OCI-LY1 (cell line): ENCODE measurements around the gene SPAG9.
"Not testable (repeated sequence)": the region's sequence is repeated elsewhere in the genome, so short reads cannot be mapped to it uniquely, and the experiment has no call there.

Experiments
- H2AFZ ChIP-seq: fragments of 200-600 bp; sonication (generic), shearing (Covaris generic); 2 replicates; pipeline ENCODE4 v1.6.0; 2014; ENCODE audit warnings: antibody characterized with exemption, mild to moderate bottlenecking, low read length
- H3F3A ChIP-seq: fragments of 200-600 bp; sonication (generic), shearing (Covaris generic); 2 replicates; pipeline ENCODE4 v1.6.0; 2014; ENCODE audit warnings: mild to moderate bottlenecking, antibody characterized with exemption, low read length, moderate library complexity; ENCODE audit not compliant: insufficient read depth
- H3K27ac ChIP-seq: fragments of 200-600 bp; sonication (generic); 2 replicates; pipeline ENCODE4 v1.5.1; 2014; ENCODE audit warnings: low read length, mixed run types, mild to moderate bottlenecking, low read depth; ENCODE audit not compliant: poor library complexity, severe bottlenecking
- H3K27me3 ChIP-seq: fragments of 200-600 bp; sonication (generic); 2 replicates; pipeline ENCODE4 v1.6.0; 2014; ENCODE audit warnings: antibody characterized with exemption, mild to moderate bottlenecking, low read length, moderate library complexity; ENCODE audit not compliant: insufficient read depth
- H3K36me3 ChIP-seq: fragments of 200-600 bp; sonication (generic); 2 replicates; pipeline ENCODE4 v1.6.1; 2014; ENCODE audit warnings: mild to moderate bottlenecking, antibody characterized with exemption, low read length, moderate library complexity, mixed read lengths; ENCODE audit not compliant: insufficient read depth
- H3K4me1 ChIP-seq: fragments of 200-600 bp; sonication (generic); 2 replicates; pipeline ENCODE4 v1.5.1; 2014; ENCODE audit warnings: mild to moderate bottlenecking, low read length, moderate library complexity; ENCODE audit not compliant: insufficient read depth, severe bottlenecking
- H3K4me2 ChIP-seq: fragments of 200-600 bp; sonication (generic), shearing (Covaris generic); 2 replicates; pipeline ENCODE4 v1.6.1; 2014; ENCODE audit warnings: low read length
- H3K4me3 ChIP-seq: fragments of 200-600 bp; sonication (generic); 2 replicates; pipeline ENCODE4 v1.5.1; 2014; ENCODE audit warnings: low read length, low read depth, mild to moderate bottlenecking, mixed read lengths; ENCODE audit not compliant: poor library complexity, severe bottlenecking
- H3K79me2 ChIP-seq: fragments of 200-600 bp; shearing (Covaris generic); 2 replicates; pipeline ENCODE4 v1.6.1; 2016; ENCODE audit warnings: mixed run types, low read length, mixed read lengths; ENCODE audit not compliant: insufficient read depth
- H3K9ac ChIP-seq: fragments of 200-600 bp; sonication (generic), shearing (Covaris generic); 2 replicates; pipeline ENCODE4 v1.6.1; 2014; ENCODE audit warnings: mild to moderate bottlenecking, low read length, mixed read lengths
- H3K9me2 ChIP-seq: fragments of 200-600 bp; sonication (generic), shearing (Covaris generic); 2 replicates; pipeline ENCODE4 v1.6.1; 2014; ENCODE audit warnings: low read depth, mild to moderate bottlenecking, low read length, mixed read lengths
- H3K9me3 ChIP-seq: fragments of 200-600 bp; shearing (Covaris generic); 2 replicates; pipeline ENCODE4 v1.6.1; 2014; ENCODE audit warnings: low read length, mixed read lengths
- H4K20me1 ChIP-seq: fragments of 200-600 bp; sonication (generic), shearing (Covaris generic); 2 replicates; pipeline ENCODE4 v1.6.0; 2016; ENCODE audit warnings: mild to moderate bottlenecking, low read length; ENCODE audit not compliant: insufficient read depth
- EZH2 ChIP-seq: fragments of 200-600 bp; sonication (generic), shearing (Covaris generic); IDR thresholded peaks from 2 replicates; pipeline ENCODE4 v1.8.0; 2017; ENCODE audit warnings: borderline replicate concordance, mixed run types, mild to moderate bottlenecking, antibody characterized with exemption, low read length, moderate library complexity, mixed read lengths
- TF ChIP-seq, protein P1 (sequence below): fragments of 200-600 bp; sonication (generic), shearing (Covaris generic); IDR thresholded peaks from 2 replicates; pipeline ENCODE4 v1.5.1; 2017; ENCODE audit warnings: mild to moderate bottlenecking, antibody characterized with exemption, low read length, moderate library complexity, mixed read lengths

Gene SPAG9

DNA sequence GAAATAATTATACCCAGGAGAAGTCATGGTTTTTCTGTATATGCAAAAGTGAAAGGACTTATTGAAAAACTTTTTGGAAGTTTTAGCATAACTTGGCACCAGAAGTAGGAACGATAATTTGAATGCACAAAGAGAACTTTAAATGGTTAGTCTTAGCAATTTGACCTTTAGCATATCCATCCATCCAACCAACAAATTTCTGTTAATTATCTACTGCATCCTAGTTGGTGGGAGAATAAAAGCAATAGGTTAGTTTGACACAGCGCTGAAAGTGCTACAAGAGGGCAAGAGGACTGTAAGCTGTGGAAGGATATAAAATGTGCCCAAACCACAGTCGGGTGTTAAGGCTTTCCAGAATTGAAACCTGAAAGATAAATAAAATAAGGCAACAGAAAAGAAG lies 17.6 kb downstream of the SPAG9 start:
- H3K79me2 ChIP-seq = peaks cover 56% of the 10 kb centered on the region
- peaks cover 30% of the 10 kb centered on the region for H3K4me1 ChIP-seq
- no peak overlapping the region for H2AFZ ChIP-seq

DNA sequence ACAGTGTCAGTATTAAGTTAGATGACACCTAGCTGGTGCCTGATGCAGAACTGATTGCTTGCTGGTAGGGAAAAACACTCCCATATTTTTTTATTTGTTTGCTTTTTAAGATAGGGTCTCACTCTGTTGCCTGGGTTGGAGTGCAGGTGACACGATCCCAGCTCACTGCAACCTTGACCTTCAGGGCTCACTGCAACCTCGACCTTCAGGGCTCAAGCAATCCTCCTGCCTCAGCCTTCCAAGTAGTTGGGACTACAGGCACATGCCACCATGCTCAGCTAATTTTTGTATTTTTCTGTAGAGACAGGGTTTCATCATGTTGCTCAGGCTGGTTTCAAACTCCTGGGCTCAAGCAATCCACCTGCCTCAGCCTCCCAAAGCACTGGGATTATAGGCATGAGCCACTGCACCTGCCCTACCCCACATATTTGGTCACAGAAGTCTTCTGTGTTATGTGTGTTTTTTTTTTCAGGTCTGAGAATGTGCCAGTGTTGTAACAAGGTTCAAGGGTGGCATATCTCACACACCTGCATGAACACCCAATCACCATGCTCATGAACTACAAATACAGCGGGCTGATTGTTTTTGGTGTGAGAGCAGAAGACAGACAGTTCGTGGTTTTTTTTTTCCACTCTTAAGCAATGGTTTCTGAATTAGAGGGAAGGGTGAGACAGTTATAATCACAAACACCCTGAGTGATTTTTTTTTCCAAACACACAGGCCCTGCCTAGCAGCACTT lies 22.8 kb downstream of the SPAG9 start:
- Histone ChIP-seq H3K9me3 (no peaks in the 10 kb centered on the region), H3K9ac (peak overlapping the region; percentile 18; the same call in 1 of the 2 replicates), H2AFZ (no peak overlapping the region), H3K4me1 (peaks cover 50% of the 10 kb centered on the region), H3K36me3 (0 out of 2 replicates have a peak, but pooled peaks cover 3% of the 10 kb centered on the region), H3K9me2 (no peaks in the 10 kb centered on the region), H3K4me3 (no peak overlapping the region), H3K4me2 (peak overlapping the region; percentile 36), H3K27me3 (no peaks in the 10 kb centered on the region), H4K20me1 (no peaks in the 10 kb centered on the region), H3K79me2 (peaks cover 56% of the 10 kb centered on the region), H3K27ac (peak overlapping the region; percentile 94), H3F3A (no peaks in the 10 kb centered on the region)
- no peak for TF ChIP-seq EZH2
- TF ChIP-seq, protein P1, sequence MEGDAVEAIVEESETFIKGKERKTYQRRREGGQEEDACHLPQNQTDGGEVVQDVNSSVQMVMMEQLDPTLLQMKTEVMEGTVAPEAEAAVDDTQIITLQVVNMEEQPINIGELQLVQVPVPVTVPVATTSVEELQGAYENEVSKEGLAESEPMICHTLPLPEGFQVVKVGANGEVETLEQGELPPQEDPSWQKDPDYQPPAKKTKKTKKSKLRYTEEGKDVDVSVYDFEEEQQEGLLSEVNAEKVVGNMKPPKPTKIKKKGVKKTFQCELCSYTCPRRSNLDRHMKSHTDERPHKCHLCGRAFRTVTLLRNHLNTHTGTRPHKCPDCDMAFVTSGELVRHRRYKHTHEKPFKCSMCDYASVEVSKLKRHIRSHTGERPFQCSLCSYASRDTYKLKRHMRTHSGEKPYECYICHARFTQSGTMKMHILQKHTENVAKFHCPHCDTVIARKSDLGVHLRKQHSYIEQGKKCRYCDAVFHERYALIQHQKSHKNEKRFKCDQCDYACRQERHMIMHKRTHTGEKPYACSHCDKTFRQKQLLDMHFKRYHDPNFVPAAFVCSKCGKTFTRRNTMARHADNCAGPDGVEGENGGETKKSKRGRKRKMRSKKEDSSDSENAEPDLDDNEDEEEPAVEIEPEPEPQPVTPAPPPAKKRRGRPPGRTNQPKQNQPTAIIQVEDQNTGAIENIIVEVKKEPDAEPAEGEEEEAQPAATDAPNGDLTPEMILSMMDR = no peak

More for the DNA sequence above, 17.6 kb downstream of the SPAG9 start:
- Histone ChIP-seq H3K4me2 (no peak overlapping the region), H3K9me2 (no peaks in the 10 kb centered on the region), H3K4me3 (no peak overlapping the region), H3K36me3 (no peaks in the 10 kb centered on the region), H3K27ac (peak overlapping the region; percentile 22), H3F3A (no peaks in the 10 kb centered on the region), H3K27me3 (no peaks in the 10 kb centered on the region), H4K20me1 (no peaks in the 10 kb centered on the region), H3K9ac (no peak overlapping the region), H3K9me3 (no peaks in the 10 kb centered on the region)
- TF ChIP-seq, protein P1 = no peak
- no peak for TF ChIP-seq EZH2

DNA sequence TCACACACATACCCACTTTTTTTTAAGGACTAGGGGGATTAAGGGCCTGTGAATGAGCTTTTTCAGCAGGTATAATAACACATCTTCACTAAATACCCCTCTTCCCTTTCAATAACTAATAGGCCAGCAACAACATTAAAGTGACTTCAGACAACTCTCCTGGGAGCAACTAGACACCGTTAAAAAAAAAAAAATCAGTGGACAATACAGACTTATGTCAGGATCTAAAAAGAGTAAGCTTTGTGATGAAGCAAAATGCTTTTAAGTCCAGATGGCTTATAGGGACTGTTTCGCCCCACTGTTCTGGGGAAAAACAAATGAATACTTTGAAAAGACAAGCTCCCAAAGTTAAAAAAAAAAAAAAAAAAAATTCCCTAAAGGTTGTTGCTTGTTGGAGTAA lies 29.0 kb downstream of the SPAG9 start:
- no peak overlapping the region for H3K9ac ChIP-seq
- H4K20me1 ChIP-seq = no peaks in the 10 kb centered on the region
- peak overlapping the region; percentile 47 for H3K27ac ChIP-seq
- H3K27me3 ChIP-seq = no peaks in the 10 kb centered on the region
- no peak for TF ChIP-seq EZH2
- TF ChIP-seq, protein P1 = no peak
- H3K4me1 ChIP-seq = peaks cover 53% of the 10 kb centered on the region
- H3F3A ChIP-seq = peaks cover 4% of the 10 kb centered on the region; the same call in 1 of the 2 replicates
- peak overlapping the region; percentile 10; the same call in 1 of the 2 replicates for H3K4me2 ChIP-seq
- no peaks in the 10 kb centered on the region for H3K9me3 ChIP-seq
- no peak overlapping the region for H3K4me3 ChIP-seq
- 0 out of 2 replicates have a peak, but pooled peaks cover 3% of the 10 kb centered on the region for H3K36me3 ChIP-seq
- H3K79me2 ChIP-seq = peaks cover 70% of the 10 kb centered on the region
- H2AFZ ChIP-seq = no peak overlapping the region
- H3K9me2 ChIP-seq = no peaks in the 10 kb centered on the region

DNA sequence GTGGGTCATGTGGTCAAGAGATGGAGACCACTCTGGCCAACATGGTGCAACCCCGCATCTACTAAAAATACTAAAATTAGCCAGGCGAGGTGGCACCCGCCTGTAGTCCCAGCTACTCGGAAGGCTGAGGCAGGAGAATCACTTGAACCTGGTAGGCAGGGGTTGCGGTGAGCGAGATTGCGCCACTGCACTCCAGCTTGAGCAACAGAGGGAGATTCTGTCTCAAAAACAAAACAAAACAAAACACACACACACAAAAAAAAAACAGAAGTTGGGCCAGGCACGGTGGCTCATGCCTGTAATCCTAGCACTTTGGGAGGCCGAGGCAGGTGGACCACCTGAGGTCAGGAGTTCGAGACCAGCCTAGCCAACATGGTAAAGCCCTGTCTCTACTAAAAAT lies 31.8 kb downstream of the SPAG9 start:
- peaks cover 74% of the 10 kb centered on the region for H3K79me2 ChIP-seq

More for the DNA sequence above, 31.8 kb downstream of the SPAG9 start:
- not testable (repeated sequence) for H3K36me3 ChIP-seq, H3F3A ChIP-seq, H3K9ac ChIP-seq, H3K9me2 ChIP-seq, H4K20me1 ChIP-seq, H3K4me3 ChIP-seq, H2AFZ ChIP-seq, H3K4me2 ChIP-seq, H3K9me3 ChIP-seq, H3K27me3 ChIP-seq
- Histone ChIP-seq H3K4me1 (peaks cover 54% of the 10 kb centered on the region), H3K27ac (peak overlapping the region; percentile 63)
